Measurements from ENCODE around the gene TRIM44. TPM values are rescaled to one million over a fixed set of nuclear protein-coding genes. Genes with fewer than 3 reads are reported as not detected.

The TRIM44 gene
- total RNA-seq, 2 experiments from 2014 or later, result 11.3 to 19.9 TPM

DNA sequence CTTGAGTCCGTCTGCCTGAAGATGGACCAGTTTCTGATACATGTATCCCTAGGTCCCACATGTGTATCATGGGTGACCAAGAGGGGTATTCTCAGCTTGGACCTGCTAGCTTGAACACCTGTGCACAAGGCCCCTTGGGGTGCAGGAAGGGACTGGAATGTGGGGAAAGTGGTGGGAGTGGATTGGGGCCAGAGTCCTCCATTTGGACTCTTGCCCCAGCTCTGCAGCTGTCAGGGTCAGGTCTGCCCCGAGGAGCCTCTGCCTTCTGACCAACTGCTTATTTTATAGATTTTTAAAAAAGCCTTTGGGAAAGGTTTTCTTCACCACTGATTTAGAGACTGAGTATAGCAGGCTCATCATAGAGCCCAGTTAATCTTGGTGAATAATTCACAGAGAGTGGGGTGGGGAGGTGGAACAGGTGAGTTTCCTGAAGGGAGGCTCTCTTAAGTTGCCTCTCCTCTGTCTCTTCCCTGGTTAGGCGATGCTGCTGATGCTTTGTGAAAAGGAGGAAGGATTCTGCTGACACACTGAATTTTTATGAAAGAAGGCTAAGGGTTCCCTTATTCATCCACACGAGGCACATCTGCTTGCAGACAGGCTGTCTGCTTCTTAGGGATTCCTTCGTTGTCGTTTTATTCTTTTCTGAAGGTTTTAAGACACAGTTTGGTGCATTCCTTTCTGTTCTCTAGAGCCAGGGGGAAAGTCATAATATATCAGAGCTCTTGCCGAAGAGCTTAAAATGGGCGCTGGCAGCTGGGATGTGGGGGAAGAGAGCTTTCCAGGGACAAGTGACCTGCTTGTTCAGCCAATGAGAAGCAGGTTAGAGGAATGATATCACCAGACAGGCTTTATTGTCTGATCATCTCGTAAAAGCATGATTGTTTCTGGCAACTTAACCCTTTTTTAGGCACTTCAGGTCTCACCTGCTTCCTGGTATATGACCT is 19.9 kb downstream of the TRIM44 start:
- BruUV-seq (replicated peaks), result no TSS peak
- CTCF ChIA-PET (ENCODE audit: unreplicated experiment), result interaction anchor here (0.5 kb wide), 1 partner anchor 1812 kb away, joined by 3 read pairs; no protein-coding TSS in a partner anchor

DNA sequence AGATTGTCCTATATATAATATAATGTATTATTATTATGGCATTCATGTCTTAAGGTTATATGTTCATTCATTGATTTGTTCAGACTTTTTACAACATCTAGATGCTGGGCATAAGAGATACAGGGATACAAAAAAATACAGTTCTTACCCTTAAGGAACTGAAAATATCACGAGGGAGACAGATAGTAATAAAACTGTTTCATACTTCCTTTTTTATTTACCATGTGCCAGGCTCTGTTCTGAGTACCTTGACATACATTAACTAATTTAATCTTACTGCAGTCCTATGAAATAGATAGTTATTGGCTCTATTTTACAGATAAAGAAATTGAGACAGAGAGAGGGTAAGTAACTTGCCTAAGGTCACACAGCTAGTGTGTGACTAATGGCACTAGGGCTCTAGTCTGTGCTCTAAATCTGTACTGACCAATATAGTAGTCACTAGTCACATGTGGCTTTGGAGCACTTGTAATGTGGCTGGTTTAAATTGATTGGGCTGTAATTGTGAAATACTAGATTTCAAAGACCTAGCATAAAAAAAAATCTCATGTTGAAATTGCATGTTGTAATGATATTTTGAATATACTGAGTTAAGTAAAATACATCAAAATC is 21.3 kb downstream of the TRIM44 start:
- CTCF ChIA-PET (ENCODE audit: unreplicated experiment), result no interaction called here

More for the DNA sequence above, 19.9 kb downstream of the TRIM44 start:
- no peak overlapping the region for H2AFZ ChIP-seq (ENCODE audit: low read length)
- H3K9me2 ChIP-seq (ENCODE audit: insufficient read depth, low read length), result no peaks in the 10 kb centered on the region
- intact Hi-C loops (cut with micrococcal nuclease; ENCODE audit: unreplicated experiment), result no loop called here
- POLR2A ChIA-PET, result interaction anchor here (0.6 to 0.9 kb wide), 2 partner anchors 27 to 149 kb away, joined by 3 to 4 read pairs; no protein-coding TSS in a partner anchor
- peaks cover 16% of the 10 kb centered on the region; the same call in 1 of the 2 replicates for H3K79me2 ChIP-seq (ENCODE audit: insufficient read depth, low read depth, low read length)
- no peak overlapping the region for H3K27ac ChIP-seq (ENCODE audit: low read depth, low read length, poor library complexity, severe bottlenecking)
- no peak for DNase-seq (ENCODE audit: low spot score)
- TF ChIP-seq, protein P1, sequence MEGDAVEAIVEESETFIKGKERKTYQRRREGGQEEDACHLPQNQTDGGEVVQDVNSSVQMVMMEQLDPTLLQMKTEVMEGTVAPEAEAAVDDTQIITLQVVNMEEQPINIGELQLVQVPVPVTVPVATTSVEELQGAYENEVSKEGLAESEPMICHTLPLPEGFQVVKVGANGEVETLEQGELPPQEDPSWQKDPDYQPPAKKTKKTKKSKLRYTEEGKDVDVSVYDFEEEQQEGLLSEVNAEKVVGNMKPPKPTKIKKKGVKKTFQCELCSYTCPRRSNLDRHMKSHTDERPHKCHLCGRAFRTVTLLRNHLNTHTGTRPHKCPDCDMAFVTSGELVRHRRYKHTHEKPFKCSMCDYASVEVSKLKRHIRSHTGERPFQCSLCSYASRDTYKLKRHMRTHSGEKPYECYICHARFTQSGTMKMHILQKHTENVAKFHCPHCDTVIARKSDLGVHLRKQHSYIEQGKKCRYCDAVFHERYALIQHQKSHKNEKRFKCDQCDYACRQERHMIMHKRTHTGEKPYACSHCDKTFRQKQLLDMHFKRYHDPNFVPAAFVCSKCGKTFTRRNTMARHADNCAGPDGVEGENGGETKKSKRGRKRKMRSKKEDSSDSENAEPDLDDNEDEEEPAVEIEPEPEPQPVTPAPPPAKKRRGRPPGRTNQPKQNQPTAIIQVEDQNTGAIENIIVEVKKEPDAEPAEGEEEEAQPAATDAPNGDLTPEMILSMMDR (conservative IDR thresholded peaks at IDR 0.05; ENCODE audit: low read length), result no peak
- TF ChIP-seq EZH2phosphoT487 (IDR thresholded peaks at IDR 0.05; ENCODE audit: borderline replicate concordance, low read depth, low read length), result no peak
- H3K36me3 ChIP-seq (ENCODE audit: insufficient read depth, low read length), result no peaks in the 10 kb centered on the region
- H3K4me1 ChIP-seq (ENCODE audit: insufficient read depth, low read length, poor library complexity, severe bottlenecking), result peaks cover 56% of the 10 kb centered on the region
- H3K4me3 ChIP-seq (ENCODE audit: low read depth, low read length, poor library complexity, severe bottlenecking), result no peak overlapping the region
- H3K4me2 ChIP-seq (ENCODE audit: low read length), result peak overlapping the region; percentile 33
- no peaks in the 10 kb centered on the region for H4K20me1 ChIP-seq (ENCODE audit: insufficient read depth, low read length)
- H3K9me3 ChIP-seq (ENCODE audit: low read length), result no peaks in the 10 kb centered on the region

More for the DNA sequence above, 21.3 kb downstream of the TRIM44 start:
- Histone ChIP-seq H3K9me2 (ENCODE audit: insufficient read depth, low read length) (no peaks in the 10 kb centered on the region), H4K20me1 (ENCODE audit: insufficient read depth, low read length) (no peaks in the 10 kb centered on the region), H3K4me1 (ENCODE audit: insufficient read depth, low read length, poor library complexity, severe bottlenecking) (peaks cover 49% of the 10 kb centered on the region), H3K27ac (ENCODE audit: low read depth, low read length, poor library complexity, severe bottlenecking) (peak overlapping the region; percentile 21), H3K79me2 (ENCODE audit: insufficient read depth, low read depth, low read length) (peaks cover 10% of the 10 kb centered on the region; the same call in 1 of the 2 replicates), H3K9me3 (ENCODE audit: low read length) (no peaks in the 10 kb centered on the region), H3K4me2 (ENCODE audit: low read length) (peak overlapping the region; percentile 33; the same call in 1 of the 2 replicates), H3K4me3 (ENCODE audit: low read depth, low read length, poor library complexity, severe bottlenecking) (no peak overlapping the region), H3K36me3 (ENCODE audit: insufficient read depth, low read length) (no peaks in the 10 kb centered on the region), H2AFZ (ENCODE audit: low read length) (no peak overlapping the region)
- intact Hi-C loops (cut with micrococcal nuclease; ENCODE audit: unreplicated experiment), result no loop called here
- no TSS peak for BruUV-seq (replicated peaks)
- DNase-seq (ENCODE audit: low spot score), result peak; percentile 16
- POLR2A ChIA-PET, result interaction anchor here (0.9 kb wide), 1 partner anchor 148 kb away, joined by 3 read pairs; no protein-coding TSS in a partner anchor
- TF ChIP-seq EZH2phosphoT487 (IDR thresholded peaks at IDR 0.05; ENCODE audit: borderline replicate concordance, low read depth, low read length), result no peak
- TF ChIP-seq, protein P1 (conservative IDR thresholded peaks at IDR 0.05; ENCODE audit: low read length), result no peak
